Keratinocyte (primary cell): ENCODE results near the gene MXRA7. TPM values are rescaled to one million over a fixed set of nuclear protein-coding genes. Genes with fewer than 3 reads are reported as not detected.

Experiments used
- DNase-seq: peaks from one replicate; pipeline ENCODE4 v3.0.0-alpha.2; 2011; ENCODE audit warnings: low read depth, missing footprints, low spot score
- FAIRE-seq: peaks from 2 replicates; lab custom pipeline; 2011; peaks lifted over from hg19 to GRCh38; lab: Jason Lieb, UNC
- H2AFZ ChIP-seq: 2 replicates; pipeline ENCODE4 v1.6.0; 2012; ENCODE audit warnings: low read length, control low read depth, inconsistent platforms; ENCODE audit not compliant: control insufficient read depth
- H3K27ac ChIP-seq: 2 replicates; pipeline ENCODE4 v1.5.1; 2011; ENCODE audit warnings: low read length; ENCODE audit not compliant: control insufficient read depth, insufficient read depth
- H3K27me3 ChIP-seq: 3 replicates; pipeline ENCODE4 v1.6.0; 2011; ENCODE audit warnings: low read length; ENCODE audit not compliant: control insufficient read depth, insufficient read depth; ENCODE audit errors: extremely low read depth
- H3K36me3 ChIP-seq, 2 experiments: 2 replicates in 1 of 2; 3 replicates in 1 of 2; pipeline ENCODE4 v1.5.1; 2011; ENCODE audit warnings: low read length in 2 of 2, mild to moderate bottlenecking in 1 of 2; ENCODE audit not compliant: control insufficient read depth in 2 of 2, insufficient read depth in 2 of 2; ENCODE audit errors: extremely low read depth in 1 of 2
- H3K4me1 ChIP-seq: 3 replicates; pipeline ENCODE4 v1.5.1; 2011; ENCODE audit warnings: low read length; ENCODE audit not compliant: control insufficient read depth, insufficient read depth; ENCODE audit errors: extremely low read depth
- H3K4me2 ChIP-seq: 3 replicates; pipeline ENCODE4 v1.6.0; 2011; ENCODE audit warnings: low read depth, low read length; ENCODE audit not compliant: control insufficient read depth, insufficient read depth; ENCODE audit errors: extremely low read depth
- H3K4me3 ChIP-seq, 3 experiments: fragments of 200-600 bp in 1 of 3; sonication (generic) in 1 of 3; 2 replicates in 2 of 3; 3 replicates in 1 of 3; pipeline ENCODE4 v1.5.1; 2011 to 2016; ENCODE audit warnings: low read length in 3 of 3, mild to moderate bottlenecking in 3 of 3, control low read depth in 2 of 3, inconsistent platforms in 1 of 3, low read depth in 1 of 3, mixed read lengths in 1 of 3, mixed run types in 1 of 3, moderate library complexity in 1 of 3; ENCODE audit not compliant: control insufficient read depth in 2 of 3, insufficient read depth in 2 of 3; ENCODE audit errors: extremely low read depth in 1 of 3
- H3K79me2 ChIP-seq: 2 replicates; pipeline ENCODE4 v1.6.0; 2012; ENCODE audit warnings: low read length; ENCODE audit not compliant: control insufficient read depth, insufficient read depth
- H3K9ac ChIP-seq: 3 replicates; pipeline ENCODE4 v1.6.0; 2011; ENCODE audit warnings: low read length; ENCODE audit not compliant: control insufficient read depth, insufficient read depth; ENCODE audit errors: extremely low read depth
- H3K9me1 ChIP-seq: 3 replicates; pipeline ENCODE4 v1.6.0; 2011; ENCODE audit warnings: low read length; ENCODE audit not compliant: control insufficient read depth, insufficient read depth; ENCODE audit errors: extremely low read depth
- H3K9me3 ChIP-seq: 2 replicates; pipeline ENCODE4 v1.5.1; 2012; ENCODE audit warnings: low read depth, low read length; ENCODE audit not compliant: control insufficient read depth
- H4K20me1 ChIP-seq: 3 replicates; pipeline ENCODE4 v1.6.0; 2011; ENCODE audit warnings: low read length; ENCODE audit not compliant: control insufficient read depth, insufficient read depth; ENCODE audit errors: extremely low read depth
- CTCF ChIP-seq, 3 experiments: IDR thresholded peaks in 1 of 3; conservative IDR thresholded peaks in 1 of 3; optimal IDR thresholded peaks in 1 of 3; 2 replicates in 2 of 3; 3 replicates in 1 of 3; pipeline versions ENCODE3 to v1.5.1; 2011; ENCODE audit warnings: low read length in 3 of 3, mild to moderate bottlenecking in 3 of 3, moderate library complexity in 2 of 3, control low read depth in 1 of 3, inconsistent platforms in 1 of 3; ENCODE audit not compliant: insufficient read depth in 2 of 3; ENCODE audit errors: extremely low read depth in 1 of 3
- EZH2 ChIP-seq: IDR thresholded peaks from one replicate; pipeline ENCODE4 v1.6.1; 2012; ENCODE audit warnings: inconsistent platforms, mild to moderate bottlenecking, low read length, moderate library complexity
- dilution Hi-C: fragments of 300-500 bp; cut with MboI; formaldehyde crosslinking; loops from one replicate; pipeline ENCODE4 v1.7.0; 2020; ENCODE audit warnings: low sequenced_read_pairs; ENCODE audit not compliant: extremely low pct_ligation_motif_present
- polyA plus RNA-seq, 5 experiments: library from polyadenylated mRNA; depleted of rRNA in 3 of 5; stranded (reverse) in 3 of 5; stranded (forward) in 1 of 5; unstranded in 1 of 5; fragments of >200 nt; gene quantifications; 1 replicate in 1 of 5; 2 replicates in 3 of 5; 3 replicates in 1 of 5; pipeline versions ENCODE4 v1.2.1 to v1.2.3, GENCODE V29; 2011 to 2012; ENCODE audit warnings: missing spikeins in 2 of 5, low read depth in 1 of 5, low replicate concordance in 1 of 5

The MXRA7 gene
- polyA plus RNA-seq, 1 donor (not counting 4 experiments of a cell fraction or from before 2014, with no cell fraction given), result 118 TPM

DNA sequence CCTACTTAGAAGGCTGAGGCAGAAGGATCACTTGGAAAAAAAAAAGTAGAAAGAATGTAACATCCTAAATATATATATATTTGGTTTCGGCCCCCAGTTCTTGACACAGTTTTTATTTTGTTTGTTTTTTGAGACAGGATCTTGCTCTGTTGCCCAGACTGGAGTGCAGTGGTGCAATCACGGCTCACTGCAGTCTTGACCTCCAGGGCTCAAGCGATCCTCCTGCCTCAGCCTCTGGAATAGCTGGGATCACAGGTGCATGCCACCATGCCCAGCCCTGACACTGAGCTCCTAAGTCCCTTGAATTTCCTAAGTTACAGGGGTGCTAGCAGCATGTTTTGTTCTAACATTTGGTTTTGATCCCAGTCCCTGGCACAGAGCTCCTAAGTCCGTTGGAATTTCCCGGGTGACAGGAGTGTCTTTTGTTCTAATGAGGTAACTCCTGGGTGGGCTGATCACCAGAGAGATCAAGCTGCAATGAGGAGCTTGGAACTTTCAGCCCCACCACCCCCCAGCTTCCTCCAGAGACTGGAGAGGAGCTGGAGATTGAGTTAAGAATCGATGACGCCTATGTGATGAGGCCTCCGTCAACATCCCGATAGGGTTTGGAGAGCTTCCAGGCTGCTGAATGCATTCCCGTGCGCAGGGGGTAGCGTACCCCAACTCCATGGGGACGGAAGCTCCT, 20.0 kb downstream of the MXRA7 start:
- H3K27ac ChIP-seq, result no peak overlapping the region
- FAIRE-seq, result no peak

GRCh38 chr17:76689859-76690258, 20.9 kb downstream of the MXRA7 start:
- H3K4me1 ChIP-seq, result peaks cover 13% of the 10 kb centered on the region
- FAIRE-seq, result no peak
- dilution Hi-C loops, result no loop called here

More for the DNA sequence above, 20.0 kb downstream of the MXRA7 start:
- Histone ChIP-seq H3K9me3 (no peaks in the 10 kb centered on the region), H2AFZ (no peak overlapping the region), H3K27me3 (no peaks in the 10 kb centered on the region), H3K36me3 (peaks cover 3 to 9% of the 10 kb centered on the region in 2 experiments), H3K79me2 (peaks cover 19% of the 10 kb centered on the region), H3K4me1 (peaks cover 20% of the 10 kb centered on the region), H3K9me1 (peaks cover 2% of the 10 kb centered on the region), H3K4me3 (no peak overlapping the region), H3K4me2 (no peak overlapping the region), H4K20me1 (peaks cover 2% of the 10 kb centered on the region), H3K9ac (no peak overlapping the region)
- TF ChIP-seq CTCF (optimal IDR thresholded peaks at IDR 0.05 in 1 of 3, IDR thresholded peaks at IDR 0.05 in 1 of 3, conservative IDR thresholded peaks at IDR 0.05 in 1 of 3; ENCODE audit: extremely low read depth in 1 of 3, insufficient read depth in 2 of 3, low read length in 3 of 3), result no peak
- TF ChIP-seq EZH2, result no peak
- dilution Hi-C loops, result no loop called here
- DNase-seq, result no peak

More at GRCh38 chr17:76689859-76690258, 20.9 kb downstream of the MXRA7 start:
- Histone ChIP-seq H4K20me1 (peaks cover 2% of the 10 kb centered on the region), H3K79me2 (peaks cover 14% of the 10 kb centered on the region), H3K9me3 (no peaks in the 10 kb centered on the region), H3K27ac (no peak overlapping the region), H3K4me2 (no peak overlapping the region), H3K27me3 (no peaks in the 10 kb centered on the region), H2AFZ (no peak overlapping the region), H3K4me3 (no peak overlapping the region), H3K9me1 (peaks cover 2% of the 10 kb centered on the region), H3K9ac (no peak overlapping the region), H3K36me3 (peaks cover 3 to 7% of the 10 kb centered on the region in 2 experiments)
- TF ChIP-seq CTCF (optimal IDR thresholded peaks at IDR 0.05 in 1 of 3, IDR thresholded peaks at IDR 0.05 in 1 of 3, conservative IDR thresholded peaks at IDR 0.05 in 1 of 3; ENCODE audit: extremely low read depth in 1 of 3, insufficient read depth in 2 of 3, low read length in 3 of 3) (no peak), EZH2 (no peak)
- DNase-seq, result no peak
